Colonic mucosa (tissue), 4 donors: ENCODE data around the gene ABCA9. TPM values are rescaled to one million over a fixed set of nuclear protein-coding genes. Genes with fewer than 3 reads are reported as not detected.
"Not testable (repeated sequence)": the region's sequence is repeated elsewhere in the genome, so short reads cannot be mapped to it uniquely, and the experiment has no call there.

Source experiments
- DNase-seq: peaks from one replicate; pipeline ENCODE4 v3.0.0-alpha.2; 2020
- H3K27ac ChIP-seq: fragments of 200-600 bp; one replicate; pipeline ENCODE4 v1.8.0; 2021
- H3K27me3 ChIP-seq: fragments of 200-600 bp; one replicate; pipeline ENCODE4 v1.8.0; 2021
- H3K36me3 ChIP-seq: fragments of 200-600 bp; one replicate; pipeline ENCODE4 v1.8.0; 2021
- H3K4me1 ChIP-seq: fragments of 200-600 bp; one replicate; pipeline ENCODE4 v1.8.0; 2021; ENCODE audit warnings: mild to moderate bottlenecking
- H3K4me3 ChIP-seq: fragments of 200-600 bp; one replicate; pipeline ENCODE4 v1.8.0; 2021
- H3K9ac ChIP-seq, 2 donors: one replicate each; pipeline ENCODE4 v1.7.0; 2013; ENCODE audit warnings: control low read depth in 2 of 2, low read depth in 2 of 2, low read length in 2 of 2
- H3K9me3 ChIP-seq: fragments of 200-600 bp; one replicate; pipeline ENCODE4 v1.8.0; 2021
- CTCF ChIP-seq: fragments of 200-600 bp; IDR thresholded peaks from one replicate; pipeline ENCODE4 v1.8.0; 2022; ENCODE audit warnings: antibody characterized with exemption, mild to moderate bottlenecking
- intact Hi-C: fragments of 100-400 bp; cut with DNase I; formaldehyde crosslinking; loops from one replicate; pipeline ENCODE4 v1.14.1; 2022
- total RNA-seq, 2 donors: library from RNA; stranded (reverse); fragmentation: NEBNext Ultra II Directional in 1 of 2; extraction: Animal tissue kit (Norgen Biotek cat#: 25700) in 1 of 2; gene quantifications; one replicate each; pipeline ENCODE4 v1.2.1, GENCODE V29; 2021
- donor health status: healthy.
- donor health status: DM: no; HTN: no; CAD: no.
- donor health status: DM: no; HTN: no; CAD: no.

Gene ABCA9
- total RNA-seq, 2 donors from 2014 or later = 0.54 to 2.5 TPM

DNA sequence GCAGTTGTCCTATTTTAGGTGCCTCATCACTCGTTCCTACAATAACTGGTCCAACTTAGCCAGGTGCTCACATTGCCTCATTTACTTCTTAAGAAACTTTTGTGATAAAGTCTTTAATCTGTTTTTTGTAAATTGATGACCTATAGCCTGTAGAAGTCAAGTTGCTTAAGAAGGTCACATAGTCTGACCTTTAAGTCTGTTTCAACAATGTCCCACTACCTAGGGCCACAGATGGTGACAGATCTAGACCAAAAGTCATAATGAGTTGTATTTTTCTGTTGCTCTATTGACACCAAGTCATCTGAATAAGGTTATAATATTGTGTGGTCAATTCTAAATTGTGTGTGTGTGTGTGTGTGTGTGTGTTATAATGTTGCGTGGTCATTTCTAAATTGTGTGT is 45.1 kb downstream of the ABCA9 start:
- H3K27ac ChIP-seq = no peak overlapping the region

GRCh38 chr17:69012895-69013805 is 47.6 kb downstream of the ABCA9 start:
- intact Hi-C loops = no loop called here
- TF ChIP-seq CTCF = no peak
- Histone ChIP-seq H3K36me3 (no peaks in the 10 kb centered on the region), H3K4me1 (no peaks in the 10 kb centered on the region), H3K27me3 (no peaks in the 10 kb centered on the region), H3K27ac (no peak overlapping the region), H3K4me3 (no peak overlapping the region), H3K9ac (no peak overlapping the region), H3K9me3 (no peaks in the 10 kb centered on the region)
- no peak for DNase-seq

More for the DNA sequence above, 45.1 kb downstream of the ABCA9 start:
- intact Hi-C loops = no loop called here
- DNase-seq = no peak
- Histone ChIP-seq H3K27me3 (no peaks in the 10 kb centered on the region), H3K4me3 (no peak overlapping the region), H3K9ac (no peak overlapping the region), H3K36me3 (no peaks in the 10 kb centered on the region), H3K9me3 (no peaks in the 10 kb centered on the region), H3K4me1 (no peaks in the 10 kb centered on the region)
- TF ChIP-seq CTCF = no peak

DNA sequence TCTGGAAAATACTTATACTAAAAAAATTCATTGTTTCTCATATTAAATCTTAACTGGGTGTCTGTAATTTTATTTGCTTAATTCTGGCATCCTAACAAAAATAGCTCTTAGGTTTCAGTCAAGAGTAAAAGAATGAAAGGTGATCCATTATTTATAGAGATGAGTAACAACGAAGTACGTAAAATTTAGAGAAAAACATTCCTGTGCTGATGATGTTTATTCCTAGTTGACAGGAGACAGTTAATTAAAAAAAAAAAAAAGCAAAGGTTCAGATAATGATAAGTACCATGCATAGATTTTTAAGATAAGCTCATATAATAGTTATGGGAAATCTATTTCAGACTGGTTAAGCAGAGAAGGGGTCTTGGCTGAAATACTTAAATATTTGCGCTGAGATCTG is 50.8 kb downstream of the ABCA9 start:
- Histone ChIP-seq H3K4me3 (no peak overlapping the region), H3K9ac (no peak overlapping the region), H3K4me1 (no peaks in the 10 kb centered on the region), H3K27ac (no peak overlapping the region), H3K36me3 (no peaks in the 10 kb centered on the region), H3K27me3 (no peaks in the 10 kb centered on the region), H3K9me3 (no peaks in the 10 kb centered on the region)
- intact Hi-C loops = no loop called here
- no peak for TF ChIP-seq CTCF
- no peak for DNase-seq

DNA sequence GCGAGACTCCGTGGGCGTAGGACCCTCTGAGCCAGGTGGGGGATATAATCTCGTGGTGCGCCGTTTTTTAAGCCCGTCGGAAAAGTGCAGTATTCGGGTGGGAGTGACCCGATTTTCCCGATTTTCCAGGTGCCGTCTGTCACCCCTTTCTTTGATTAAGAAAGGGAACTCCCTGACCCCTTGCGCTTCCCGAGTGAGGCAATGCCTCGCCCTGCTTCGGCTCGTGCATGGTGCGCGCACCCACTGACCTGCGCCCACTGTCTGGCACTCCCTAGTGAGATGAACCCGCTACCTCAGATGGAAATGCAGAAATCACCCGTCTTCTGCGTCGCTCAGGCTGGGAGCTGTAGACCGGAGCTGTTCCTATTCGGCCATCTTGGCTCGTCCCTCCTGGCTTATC is 56.0 kb downstream of the ABCA9 start:
- H3K4me3 ChIP-seq, H3K27me3 ChIP-seq, H3K27ac ChIP-seq, intact Hi-C loops, H3K9ac ChIP-seq, H3K9me3 ChIP-seq, H3K36me3 ChIP-seq, H3K4me1 ChIP-seq, DNase-seq: not testable (repeated sequence)

DNA sequence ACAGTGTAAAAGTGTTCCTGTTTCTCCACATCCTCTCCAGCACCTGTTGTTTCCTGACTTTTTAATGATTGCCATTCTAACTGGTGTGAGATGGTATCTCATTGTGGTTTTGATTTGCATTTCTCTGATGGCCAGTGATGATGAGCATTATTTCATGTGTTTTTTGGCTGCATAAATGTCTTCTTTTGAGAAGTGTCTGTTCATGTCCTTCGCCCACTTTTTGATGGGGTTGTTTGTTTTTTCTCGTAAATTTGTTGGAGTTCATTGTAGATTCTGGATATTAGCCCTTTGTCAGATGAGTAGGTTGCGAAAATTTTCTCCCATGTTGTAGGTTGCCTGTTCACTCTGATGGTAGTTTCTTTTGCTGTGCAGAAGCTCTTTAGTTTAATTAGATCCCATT is 61.0 kb downstream of the ABCA9 start:
- H3K4me1 ChIP-seq, H3K27ac ChIP-seq, DNase-seq, H3K36me3 ChIP-seq, H3K9ac ChIP-seq, H3K27me3 ChIP-seq, intact Hi-C loops, H3K9me3 ChIP-seq, H3K4me3 ChIP-seq: not testable (repeated sequence)

GRCh38 chr17:68993112-68993511 is 67.6 kb downstream of the ABCA9 start:
- intact Hi-C loops = no loop called here
- Histone ChIP-seq H3K27ac (no peak overlapping the region), H3K9me3 (no peaks in the 10 kb centered on the region), H3K4me1 (no peaks in the 10 kb centered on the region), H3K36me3 (no peaks in the 10 kb centered on the region), H3K9ac (no peak overlapping the region), H3K4me3 (no peak overlapping the region), H3K27me3 (no peaks in the 10 kb centered on the region)
- no peak for DNase-seq
- TF ChIP-seq CTCF = no peak
